Glomerular visceral epithelial cell (primary cell): Measurements from ENCODE around the gene CDKN3.
"Not testable (repeated sequence)": the region's sequence is repeated elsewhere in the genome, so short reads cannot be mapped to it uniquely, and the experiment has no call there.

Source experiments
- DNase-seq: peaks from one replicate; pipeline ENCODE4 v3.0.0-alpha.2; 2016; ENCODE audit errors: extremely low spot score

The CDKN3 gene

DNA sequence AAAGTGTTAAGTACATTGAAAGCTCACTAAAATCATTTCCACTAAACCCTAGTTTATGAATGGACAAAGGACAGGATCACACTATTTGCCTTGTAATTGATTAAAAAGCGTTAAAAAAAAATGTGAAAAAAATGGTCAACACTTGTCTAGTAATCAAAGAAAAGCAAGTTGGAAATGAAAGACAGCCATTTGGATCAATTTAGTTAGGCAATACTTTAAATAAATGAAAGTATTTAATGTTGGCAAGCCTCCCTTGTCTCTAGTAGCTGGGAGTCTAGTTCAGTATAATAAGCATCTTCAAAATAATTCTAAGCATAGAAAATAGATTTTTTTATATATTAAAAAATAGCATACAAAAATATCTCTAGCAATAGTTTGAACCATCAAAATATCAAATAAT, 58.6 kb downstream of the CDKN3 start:
- no peak for DNase-seq

DNA sequence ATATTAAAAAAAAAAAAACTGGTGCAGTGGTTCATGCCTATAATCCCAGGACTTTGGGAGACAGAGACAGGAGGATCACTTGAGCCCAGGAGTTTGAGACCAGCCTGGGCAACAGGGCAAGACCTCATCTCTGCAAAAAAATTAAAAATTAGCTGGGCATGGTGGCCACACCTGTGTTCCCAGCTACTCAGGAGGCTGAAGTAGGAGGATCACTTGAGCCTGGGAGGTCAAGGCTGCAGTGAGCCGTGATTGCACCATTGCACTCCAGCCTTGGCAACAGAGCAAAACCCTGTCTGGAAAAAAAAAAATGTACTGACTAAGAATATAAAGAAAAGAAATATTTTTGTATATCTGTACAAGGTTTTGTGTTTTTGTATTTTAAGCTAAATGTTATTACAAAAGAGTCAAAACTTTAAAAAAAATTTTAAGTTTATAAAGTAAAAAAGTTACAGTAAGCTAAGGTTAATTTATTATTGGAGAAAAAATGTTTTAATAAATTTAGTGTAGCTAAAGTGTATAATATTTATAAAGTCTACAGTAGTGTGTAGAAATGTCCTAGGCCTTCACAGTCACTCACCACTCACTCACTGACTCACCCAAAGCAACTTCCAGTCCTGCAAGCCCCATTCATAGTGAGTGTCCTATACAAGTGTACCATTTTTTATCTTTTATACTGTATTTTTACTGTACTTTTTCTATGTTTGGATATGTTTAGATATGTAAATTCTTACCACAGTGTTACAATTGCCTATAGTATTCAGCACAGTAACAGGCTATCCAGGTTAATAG, 60.2 kb downstream of the CDKN3 start:
- DNase-seq: not testable (repeated sequence)

- no peak for DNase-seq
Measured at GRCh38 chr14:54457609-54457996, 60.8 kb downstream of the CDKN3 start.

GRCh38 chr14:54458536-54458935, 61.7 kb downstream of the CDKN3 start:
- not testable (repeated sequence) for DNase-seq

DNA sequence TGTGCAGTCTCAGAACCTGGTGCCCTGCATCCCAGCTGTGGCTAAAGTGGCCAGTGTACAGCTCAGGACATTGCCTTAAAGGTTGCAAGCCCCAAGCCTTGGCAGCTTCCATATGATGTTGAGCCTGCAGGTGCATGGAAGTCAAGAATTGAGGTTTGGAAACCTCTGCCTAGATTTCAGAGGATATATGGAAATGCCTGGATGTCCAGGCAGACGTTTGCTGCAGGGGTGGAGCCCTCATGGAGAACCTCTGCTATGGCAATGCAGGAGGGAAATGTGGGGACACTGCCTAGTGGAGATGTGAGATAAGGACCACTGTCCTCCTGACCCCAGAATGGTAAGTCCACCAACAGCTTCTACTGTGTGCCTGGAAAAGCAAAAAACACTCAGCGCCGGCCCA, 62.3 kb downstream of the CDKN3 start:
- DNase-seq: no peak

GRCh38 chr14:54462048-54462447, 65.2 kb downstream of the CDKN3 start:
- no peak for DNase-seq

DNA sequence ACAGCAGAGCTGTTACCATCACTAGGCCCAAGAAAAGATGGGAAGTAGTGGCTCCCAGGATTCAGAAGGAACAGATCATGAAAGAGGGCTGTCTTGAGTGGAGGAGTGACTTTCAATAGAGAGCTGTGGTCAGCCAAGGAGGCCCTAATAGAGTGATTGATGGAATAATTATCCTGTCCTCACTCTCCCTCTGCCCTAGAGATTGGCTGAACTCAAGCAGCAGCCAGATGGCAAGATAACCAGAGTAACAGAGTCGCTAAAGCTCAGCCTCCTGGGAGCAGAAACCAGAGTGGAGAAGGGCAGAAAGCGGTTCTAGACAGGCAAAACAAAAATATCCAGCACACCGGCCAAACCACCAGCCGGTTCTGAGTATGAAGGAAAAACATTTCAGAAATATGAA, 68.8 kb downstream of the CDKN3 start:
- no peak for DNase-seq

DNA sequence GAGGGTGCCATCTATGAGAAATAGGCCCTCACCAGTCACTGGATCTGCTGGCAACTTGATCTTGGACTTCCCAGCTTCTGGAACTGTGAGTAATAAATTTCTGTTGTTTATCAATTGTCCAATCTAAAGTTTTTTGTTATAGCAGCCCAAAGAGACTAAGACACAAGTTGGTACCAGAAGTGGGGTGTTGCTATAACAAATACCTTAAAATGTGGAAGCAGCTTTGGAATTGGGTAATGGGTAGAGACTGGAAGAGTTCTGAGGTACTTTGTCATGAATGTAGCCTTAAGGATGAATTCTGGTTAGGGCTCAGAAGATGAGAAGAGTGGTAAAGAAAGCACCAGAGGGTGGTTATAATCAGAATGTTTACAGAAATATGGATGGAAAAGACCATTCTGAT, 70.5 kb downstream of the CDKN3 start:
- DNase-seq: no peak
